Endodermal cell (in vitro differentiated cells): Measurements from ENCODE around the gene ACSS1. TPM values are rescaled to one million over a fixed set of nuclear protein-coding genes. Genes with fewer than 3 reads are reported as not detected.
A peak's percentile ranks its signal among the peaks of the same experiment; 100 is the strongest.

Source experiments
- DNase-seq: peaks from one replicate; pipeline ENCODE4 v3.0.0-alpha.2; 2017
- H3K27ac ChIP-seq: 2 replicates; pipeline ENCODE4 v1.5.1; 2013; ENCODE audit warnings: mild to moderate bottlenecking, low read depth, low read length, moderate library complexity
- H3K27me3 ChIP-seq: 2 replicates; pipeline ENCODE4 v1.6.1; 2013; ENCODE audit warnings: mild to moderate bottlenecking, low read length, moderate library complexity; ENCODE audit not compliant: insufficient read depth, control insufficient read depth, poor library complexity, severe bottlenecking
- H3K36me3 ChIP-seq: 2 replicates; pipeline ENCODE4 v1.7.0; 2013; ENCODE audit warnings: mild to moderate bottlenecking, low read length, moderate library complexity; ENCODE audit not compliant: control insufficient read depth, insufficient read depth
- H3K4me1 ChIP-seq: one replicate; pipeline ENCODE4 v1.7.0; 2013; ENCODE audit warnings: low read length; ENCODE audit not compliant: control insufficient read depth, insufficient read depth
- H3K4me3 ChIP-seq: 2 replicates; pipeline ENCODE4 v1.5.1; 2013; ENCODE audit warnings: mild to moderate bottlenecking, low read length, moderate library complexity
- H3K9ac ChIP-seq: 2 replicates; pipeline ENCODE4 v1.6.1; 2013; ENCODE audit warnings: mild to moderate bottlenecking, low read length, moderate library complexity; ENCODE audit not compliant: poor library complexity, severe bottlenecking; ENCODE audit errors: extremely low read depth
- H3K9me3 ChIP-seq: 2 replicates; pipeline ENCODE4 v1.6.1; 2013; ENCODE audit warnings: mild to moderate bottlenecking, low read length, moderate library complexity; ENCODE audit not compliant: control insufficient read depth
- H3K27ac Mint-ChIP-seq: 2 replicates; pipeline ENCODE4 v1.8.0; 2020; ENCODE audit warnings: mixed read lengths
- H3K27me3 Mint-ChIP-seq: 2 replicates; pipeline ENCODE4 v1.8.0; 2021; ENCODE audit warnings: mild to moderate bottlenecking, mixed read lengths; ENCODE audit not compliant: insufficient read depth
- H3K36me3 Mint-ChIP-seq: 2 replicates; pipeline ENCODE4 v1.8.0; 2020; ENCODE audit warnings: low read depth, mixed read lengths
- H3K4me1 Mint-ChIP-seq: 2 replicates; pipeline ENCODE4 v1.8.0; 2020; ENCODE audit warnings: mixed read lengths
- H3K4me3 Mint-ChIP-seq: 2 replicates; pipeline ENCODE4 v1.8.0; 2020; ENCODE audit warnings: mild to moderate bottlenecking, moderate library complexity, mixed read lengths
- H3K9me3 Mint-ChIP-seq: 2 replicates; pipeline ENCODE4 v1.8.0; 2020; ENCODE audit warnings: mild to moderate bottlenecking, mixed read lengths
- WGBS, 2 experiments: methylation state at CpG; one replicate each; pipeline versions ENCODE4 v1.1.5 to v1.1.7; 2013; ENCODE audit warnings: missing lambda C conversion rate in 2 of 2, mixed read lengths in 1 of 2; ENCODE audit not compliant: insufficient coverage in 1 of 2, insufficient read length in 1 of 2; 5-methylcytosine and 5-hydroxymethylcytosine counted together
- total RNA-seq, 2 donors: library from RNA; stranded (reverse); fragmentation: NEBNext Ultra II Directional in 1 of 2; extraction: Animal tissue kit (Norgen Biotek cat#: 25700) in 1 of 2; gene quantifications; 2 replicates in 1 of 2; 3 replicates in 1 of 2; pipeline ENCODE4 v1.2.1, GENCODE V29; 2021
- TF ChIP-seq, protein P1 (sequence below): fragments of 200-600 bp; sonication (generic); conservative IDR thresholded peaks from 2 replicates; pipeline ENCODE4 v1.5.0; 2021; ENCODE audit warnings: antibody characterized with exemption, mild to moderate bottlenecking

The ACSS1 gene
- total RNA-seq, 2 donors from 2014 or later = 0.22 TPM; not detected in 1

DNA sequence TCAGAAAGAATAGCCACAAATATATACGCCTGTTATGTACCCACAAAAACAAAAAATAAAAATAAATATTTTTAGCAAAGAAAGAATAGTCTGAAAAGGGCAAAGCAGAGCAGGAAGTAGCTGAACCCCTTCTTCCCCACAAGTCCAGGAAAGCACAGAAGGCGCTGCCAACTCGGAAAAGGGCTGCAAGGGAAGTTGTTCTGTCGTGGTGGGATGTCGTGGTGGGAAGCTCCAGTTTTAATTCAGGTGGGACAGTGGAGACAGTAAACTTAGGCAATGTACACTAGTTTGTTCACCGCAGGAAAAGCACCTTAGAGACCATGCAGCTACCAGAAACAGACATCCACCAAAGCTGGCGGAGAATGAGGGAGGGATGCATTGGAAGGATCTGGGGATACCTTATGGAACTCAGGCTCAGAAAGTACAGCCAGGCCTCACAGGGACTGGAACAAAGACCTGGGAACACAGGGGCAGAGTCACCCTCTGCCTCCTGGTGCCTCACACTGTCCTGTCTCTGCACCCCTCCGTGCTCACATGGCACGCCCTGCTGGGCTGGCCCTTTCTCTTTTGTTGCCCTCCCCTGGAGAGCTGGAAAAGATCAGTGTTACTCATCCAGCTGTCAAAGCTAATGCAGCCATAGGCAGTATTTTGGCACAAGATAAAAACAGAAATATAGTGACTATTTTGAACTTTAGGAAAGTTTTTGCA lies 62.0 kb downstream of the ACSS1 start:
- H3K9me3 ChIP-seq = no peaks in the 10 kb centered on the region
- no peak overlapping the region for H3K27ac ChIP-seq
- H3K9ac ChIP-seq = no peak overlapping the region
- 50 to 84% methylated on average over 2 to 8 of the region's 9 CpGs for WGBS, 2 experiments
- Mint-ChIP-seq H3K27me3 (peaks cover 42% of the 10 kb centered on the region), H3K4me1 (peaks cover 14% of the 10 kb centered on the region), H3K27ac (no peak overlapping the region), H3K9me3 (no peaks in the 10 kb centered on the region), H3K36me3 (no peaks in the 10 kb centered on the region), H3K4me3 (no peak overlapping the region)
- H3K4me1 ChIP-seq = peaks cover 5% of the 10 kb centered on the region
- H3K27me3 ChIP-seq = peaks cover 46% of the 10 kb centered on the region
- TF ChIP-seq, protein P1, sequence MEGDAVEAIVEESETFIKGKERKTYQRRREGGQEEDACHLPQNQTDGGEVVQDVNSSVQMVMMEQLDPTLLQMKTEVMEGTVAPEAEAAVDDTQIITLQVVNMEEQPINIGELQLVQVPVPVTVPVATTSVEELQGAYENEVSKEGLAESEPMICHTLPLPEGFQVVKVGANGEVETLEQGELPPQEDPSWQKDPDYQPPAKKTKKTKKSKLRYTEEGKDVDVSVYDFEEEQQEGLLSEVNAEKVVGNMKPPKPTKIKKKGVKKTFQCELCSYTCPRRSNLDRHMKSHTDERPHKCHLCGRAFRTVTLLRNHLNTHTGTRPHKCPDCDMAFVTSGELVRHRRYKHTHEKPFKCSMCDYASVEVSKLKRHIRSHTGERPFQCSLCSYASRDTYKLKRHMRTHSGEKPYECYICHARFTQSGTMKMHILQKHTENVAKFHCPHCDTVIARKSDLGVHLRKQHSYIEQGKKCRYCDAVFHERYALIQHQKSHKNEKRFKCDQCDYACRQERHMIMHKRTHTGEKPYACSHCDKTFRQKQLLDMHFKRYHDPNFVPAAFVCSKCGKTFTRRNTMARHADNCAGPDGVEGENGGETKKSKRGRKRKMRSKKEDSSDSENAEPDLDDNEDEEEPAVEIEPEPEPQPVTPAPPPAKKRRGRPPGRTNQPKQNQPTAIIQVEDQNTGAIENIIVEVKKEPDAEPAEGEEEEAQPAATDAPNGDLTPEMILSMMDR = no peak
- peak; percentile 44 for DNase-seq
- H3K36me3 ChIP-seq = no peaks in the 10 kb centered on the region
- no peak overlapping the region for H3K4me3 ChIP-seq

DNA sequence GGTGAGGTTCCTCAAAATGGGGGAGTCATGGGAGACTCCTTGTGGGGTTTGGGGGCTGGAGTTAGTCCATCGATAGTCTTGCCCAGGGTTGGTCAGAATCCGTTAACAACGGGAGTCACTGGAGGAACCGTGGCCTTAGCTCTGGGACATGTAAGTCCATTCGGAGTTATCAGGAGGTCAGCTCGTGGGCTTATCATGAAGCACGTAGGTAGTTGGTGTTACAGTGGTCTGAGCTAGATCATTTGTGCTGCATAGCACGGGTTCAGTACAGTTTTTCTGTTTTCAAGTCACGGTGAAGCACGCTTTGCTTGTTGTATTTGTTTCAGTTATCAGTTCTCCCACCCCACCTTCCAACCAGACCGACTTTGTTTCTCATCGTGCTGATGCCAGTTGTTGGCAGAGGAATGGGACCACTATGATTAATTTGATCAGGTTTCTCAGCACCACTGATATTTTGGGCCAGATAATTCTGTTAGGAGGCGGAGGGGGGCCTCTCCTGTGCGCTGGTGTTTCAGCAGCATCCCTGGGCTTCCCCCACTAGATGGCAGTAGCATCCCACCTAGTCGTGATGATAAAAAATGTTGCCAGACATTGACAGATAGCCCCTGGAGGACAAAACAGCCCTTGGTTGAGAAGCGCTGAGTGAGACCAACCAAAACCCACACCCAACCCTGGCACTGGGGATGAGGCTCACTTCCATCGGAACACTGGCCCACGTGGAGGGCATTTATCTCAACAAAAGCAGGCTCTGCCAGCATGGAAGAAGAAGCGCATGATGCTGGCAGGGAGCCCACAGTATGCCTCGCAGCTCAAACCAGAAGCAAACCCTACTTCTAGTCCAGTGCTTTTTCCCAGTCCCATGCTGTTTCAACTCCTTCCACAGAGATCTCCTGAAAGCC lies 63.2 kb downstream of the ACSS1 start:
- DNase-seq = peak; percentile 94
- no peaks in the 10 kb centered on the region for H3K9me3 Mint-ChIP-seq
- no peak overlapping the region for H3K27ac ChIP-seq
- peaks cover 36% of the 10 kb centered on the region for H3K27me3 ChIP-seq
- H3K9me3 ChIP-seq = no peaks in the 10 kb centered on the region
- H3K27ac Mint-ChIP-seq = no peak overlapping the region
- H3K9ac ChIP-seq = no peak overlapping the region
- H3K4me1 Mint-ChIP-seq = peaks cover 17% of the 10 kb centered on the region
- H3K27me3 Mint-ChIP-seq = peaks cover 34% of the 10 kb centered on the region
- H3K4me3 Mint-ChIP-seq = no peak overlapping the region
- no peak overlapping the region for H3K4me3 ChIP-seq
- TF ChIP-seq, protein P1 = peak; percentile 91
- peaks cover 5% of the 10 kb centered on the region for H3K4me1 ChIP-seq
- WGBS, 2 experiments = 55 to 60% methylated on average over 17 to 20 of the region's 20 CpGs
- no peaks in the 10 kb centered on the region for H3K36me3 Mint-ChIP-seq
- no peaks in the 10 kb centered on the region for H3K36me3 ChIP-seq

DNA sequence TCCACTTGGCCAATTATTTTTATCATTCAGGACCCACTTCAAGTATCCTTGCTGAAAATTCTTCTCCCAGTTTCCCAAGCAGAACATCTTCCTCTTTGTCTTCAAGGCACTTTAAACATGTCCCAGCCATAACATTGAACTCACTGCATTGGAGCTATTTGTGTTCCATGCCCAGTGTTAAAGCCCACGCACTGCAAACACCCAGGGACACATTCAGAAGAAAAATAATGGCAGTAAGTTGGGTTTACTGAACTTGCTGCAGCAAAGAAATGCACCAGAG lies 63.8 kb downstream of the ACSS1 start:
- peaks cover 5% of the 10 kb centered on the region for H3K4me1 ChIP-seq
- H3K36me3 ChIP-seq = peaks cover 4% of the 10 kb centered on the region
- no peaks in the 10 kb centered on the region for H3K9me3 Mint-ChIP-seq
- no peak for DNase-seq
- H3K4me1 Mint-ChIP-seq = peaks cover 17% of the 10 kb centered on the region
- H3K27me3 ChIP-seq = peaks cover 30% of the 10 kb centered on the region
- TF ChIP-seq, protein P1 = no peak
- no peak overlapping the region for H3K4me3 Mint-ChIP-seq
- H3K9ac ChIP-seq = no peak overlapping the region
- H3K27ac ChIP-seq = no peak overlapping the region
- H3K9me3 ChIP-seq = no peaks in the 10 kb centered on the region
- no peaks in the 10 kb centered on the region for H3K36me3 Mint-ChIP-seq
- H3K4me3 ChIP-seq = no peak overlapping the region
- H3K27ac Mint-ChIP-seq = no peak overlapping the region
- H3K27me3 Mint-ChIP-seq = peaks cover 29% of the 10 kb centered on the region
- WGBS, 2 experiments = 94 to 100% methylated on average over 1 of the region's 1 CpG
